ENCODE measurements around the gene MUC2.

Gene MUC2

GRCh38 chr11:1050581-1051355, 23.9 kb upstream of the MUC2 start:
- peak; percentile 28 to 46 for DNase-seq (ENCODE audit: low read depth in 2 of 2, low spot score in 1 of 2)

GRCh38 chr11:1051356-1052132, 23.1 kb upstream of the MUC2 start:
- DNase-seq (ENCODE audit: low read depth in 2 of 2, low spot score in 1 of 2), result no peak

DNA sequence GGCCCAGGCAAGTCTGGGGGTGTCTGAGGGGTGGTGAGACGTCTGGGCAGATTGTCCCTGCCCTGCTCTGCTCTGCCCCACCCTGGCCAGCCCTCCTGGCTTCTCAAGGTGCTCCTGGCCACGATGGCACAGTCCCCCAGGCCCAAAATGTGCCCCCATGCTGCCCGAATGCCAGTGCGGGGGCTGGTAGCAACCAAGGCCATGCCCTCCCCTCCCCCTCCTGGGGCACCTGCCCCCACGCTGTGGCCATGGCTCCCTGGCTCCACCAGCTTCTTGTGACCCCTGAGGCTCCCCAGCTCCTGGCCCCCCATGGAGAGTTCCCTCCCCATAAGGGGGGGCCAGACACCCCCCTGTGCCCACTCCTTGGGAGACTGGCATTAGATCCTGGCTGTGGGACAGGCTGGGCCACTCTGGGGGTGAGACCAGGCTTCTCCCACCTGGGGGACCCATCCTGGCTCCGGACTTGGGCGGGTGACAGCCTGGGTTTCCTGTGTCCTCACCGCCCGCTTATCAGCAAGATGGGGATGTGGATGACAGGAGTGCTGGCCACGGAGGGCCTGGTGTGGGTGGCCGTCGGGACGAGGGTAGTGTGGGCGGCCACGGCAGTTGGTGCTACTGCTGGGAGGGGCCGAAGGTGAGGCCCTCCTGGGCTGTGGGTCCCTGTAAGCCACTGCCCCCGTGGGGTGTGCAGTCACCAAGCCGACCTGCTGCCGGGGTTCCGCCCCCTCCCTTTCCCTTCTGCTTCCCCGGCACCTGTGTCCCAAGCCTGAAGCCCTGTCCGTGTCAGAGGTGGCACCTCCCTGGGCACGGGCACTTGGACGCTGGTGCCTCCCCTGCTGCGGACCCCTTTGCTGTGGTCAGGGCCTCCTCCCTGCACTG, 22.3 kb upstream of the MUC2 start:
- DNase-seq (ENCODE audit: low read depth in 2 of 2, low spot score in 1 of 2), result no peak

- DNase-seq (ENCODE audit: low read depth in 2 of 2, low spot score in 1 of 2), result no peak
Observed at GRCh38 chr11:1053121-1053901, 21.4 kb upstream of the MUC2 start.

GRCh38 chr11:1054143-1055108, 20.2 kb upstream of the MUC2 start:
- no peak for DNase-seq (ENCODE audit: low read depth in 2 of 2, low spot score in 1 of 2)

DNA sequence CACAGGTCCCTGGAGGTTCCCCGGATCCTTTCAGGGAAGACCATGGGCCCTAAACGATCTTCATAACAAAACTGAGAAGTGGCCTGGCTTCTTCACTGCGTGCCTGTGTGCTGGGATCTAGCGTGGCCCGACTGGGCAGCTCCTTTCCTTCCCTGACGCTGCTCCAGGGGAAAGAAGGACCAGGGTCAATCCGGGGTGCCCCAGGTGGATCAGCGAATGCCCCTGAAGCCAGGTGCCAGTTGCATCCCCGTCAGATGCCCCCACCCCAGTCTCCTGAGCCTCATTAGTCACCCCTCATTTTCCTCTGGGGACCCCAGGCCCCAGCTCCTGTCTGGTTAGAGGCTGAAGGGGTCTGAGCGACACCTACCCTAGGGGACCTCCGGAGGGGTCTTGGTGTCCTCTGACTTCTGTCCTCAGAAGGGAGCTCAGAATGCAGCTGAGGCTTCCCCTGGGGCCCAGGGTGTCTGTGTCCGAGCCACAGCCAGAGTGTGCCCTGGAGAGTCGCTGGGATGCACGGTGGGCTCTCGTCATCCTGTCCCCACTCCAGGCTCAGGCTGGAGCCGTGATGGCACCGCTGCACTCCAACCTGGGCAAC, 19.5 kb upstream of the MUC2 start:
- DNase-seq (ENCODE audit: low read depth in 2 of 2, low spot score in 1 of 2), result no peak

- DNase-seq (ENCODE audit: low read depth in 2 of 2, low spot score in 1 of 2), result no peak
Observed at GRCh38 chr11:1055990-1056771, 18.5 kb upstream of the MUC2 start.

DNA sequence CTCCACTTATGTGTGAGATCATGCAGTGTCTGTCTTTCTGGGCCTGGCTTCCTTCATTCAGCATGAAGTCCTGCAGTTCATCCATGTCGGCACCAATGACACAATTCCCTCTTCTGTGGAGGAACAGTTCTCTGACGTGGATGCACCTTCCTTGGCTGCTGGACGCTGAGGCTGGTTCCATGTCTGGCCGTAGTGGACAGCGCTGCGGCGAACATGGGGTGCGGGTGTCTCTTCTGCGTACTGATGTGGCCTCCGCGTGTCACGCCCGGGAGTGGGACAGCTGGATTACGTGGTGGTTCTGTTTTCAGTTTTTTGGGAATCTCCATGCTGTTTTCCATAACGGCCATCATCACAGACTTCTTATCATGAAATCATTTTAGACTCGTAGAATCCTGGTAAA, 16.9 kb upstream of the MUC2 start:
- no peak for DNase-seq (ENCODE audit: low read depth in 2 of 2, low spot score in 1 of 2)

- no peak for DNase-seq (ENCODE audit: low read depth in 2 of 2, low spot score in 1 of 2)
Observed at GRCh38 chr11:1059759-1060158, 14.9 kb upstream of the MUC2 start.

DNA sequence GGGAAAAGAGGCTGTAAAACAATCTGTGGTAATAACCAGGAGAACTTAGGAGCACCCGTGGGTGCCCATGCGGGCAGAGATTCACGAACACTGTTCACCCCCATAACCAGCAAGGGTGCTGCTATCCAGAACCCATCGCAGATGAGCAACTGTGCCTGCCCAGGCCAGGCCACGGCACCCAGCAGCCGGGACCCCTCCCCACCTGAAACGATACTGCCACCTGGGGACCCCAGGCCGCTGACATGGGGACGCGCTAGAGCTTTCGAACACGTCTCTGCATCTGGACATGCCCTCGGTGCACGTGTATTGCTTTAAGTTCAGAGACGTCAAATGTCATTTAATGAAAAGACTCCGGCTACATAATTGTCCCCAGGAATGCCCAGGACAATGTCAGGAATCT, 14.3 kb upstream of the MUC2 start:
- no peak for DNase-seq (ENCODE audit: low read depth in 2 of 2, low spot score in 1 of 2)

DNA sequence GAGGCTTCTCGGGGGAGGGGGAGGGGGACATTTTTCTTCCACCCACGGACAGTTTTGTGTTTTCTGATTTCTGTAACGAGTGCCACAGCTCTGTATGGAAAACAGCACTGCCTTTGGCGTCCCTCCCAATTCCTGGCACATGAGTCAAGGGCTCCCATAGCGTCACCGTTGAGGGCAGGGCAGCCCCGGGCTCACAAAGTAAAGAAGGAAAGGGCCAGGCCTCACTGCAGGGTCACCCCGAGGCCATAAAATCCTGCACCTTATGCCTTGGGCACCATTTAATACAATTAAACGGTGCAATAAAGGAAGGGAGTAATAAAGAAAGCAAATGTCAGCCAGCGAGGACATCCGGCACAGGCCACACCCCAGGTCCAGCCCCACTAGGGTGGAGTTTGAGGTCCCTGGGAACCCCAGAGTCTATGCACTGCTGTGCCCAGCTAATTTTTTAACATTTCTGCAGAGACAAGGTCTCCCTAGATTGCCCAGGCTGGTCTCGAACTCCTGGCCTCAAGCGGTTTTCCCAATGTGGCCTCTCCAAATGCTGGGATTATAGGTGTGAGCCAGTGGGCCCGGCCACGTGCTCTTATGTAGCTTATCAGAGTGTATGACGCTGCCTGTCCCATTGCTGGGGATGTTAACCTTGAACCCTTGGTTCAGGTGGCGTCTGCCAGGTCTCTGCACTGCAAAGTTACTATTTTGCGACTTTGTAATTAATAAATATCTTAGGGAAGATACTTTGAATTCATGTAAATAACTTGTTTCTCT, 13.6 kb upstream of the MUC2 start:
- DNase-seq (ENCODE audit: low read depth in 2 of 2, low spot score in 1 of 2), result no peak

DNA sequence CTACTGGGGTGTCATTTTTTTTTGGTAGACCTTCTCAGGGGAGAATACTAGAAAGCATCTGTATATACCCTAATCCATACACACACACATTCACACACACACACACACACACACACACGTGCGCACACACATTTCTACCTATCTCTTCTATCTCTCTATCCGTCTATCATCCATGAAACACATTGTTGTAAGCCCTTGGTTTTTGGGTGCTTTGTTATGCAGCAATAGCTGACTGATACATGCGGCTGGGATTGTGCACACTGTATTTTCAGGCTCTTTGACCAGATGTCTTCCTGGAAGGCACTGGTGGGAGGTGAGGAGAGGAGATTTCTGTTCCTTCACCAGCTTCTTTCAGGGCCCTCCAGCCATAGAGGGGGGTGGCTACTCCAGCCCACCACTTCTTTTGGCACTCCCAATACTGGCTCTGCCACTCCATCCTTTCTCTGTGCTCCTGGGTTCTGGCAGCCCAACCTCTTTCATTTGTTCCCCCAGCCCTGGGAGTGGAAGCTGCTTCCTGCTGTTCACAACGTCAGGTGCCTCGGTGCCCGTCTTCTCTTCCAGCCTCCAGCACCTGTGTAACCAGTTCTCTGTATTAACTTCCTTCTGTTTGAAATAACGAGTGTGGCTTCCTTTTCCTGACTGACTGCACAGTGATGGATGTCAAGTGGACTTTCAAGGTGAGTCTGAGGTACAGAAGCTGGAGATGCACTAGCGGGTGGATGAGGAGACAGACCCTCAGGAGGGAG, 12.4 kb upstream of the MUC2 start:
- DNase-seq (ENCODE audit: low read depth in 2 of 2, low spot score in 1 of 2), result no peak

- no peak for DNase-seq (ENCODE audit: low read depth in 2 of 2, low spot score in 1 of 2)
Observed at GRCh38 chr11:1064167-1064566, 10.5 kb upstream of the MUC2 start.

DNA sequence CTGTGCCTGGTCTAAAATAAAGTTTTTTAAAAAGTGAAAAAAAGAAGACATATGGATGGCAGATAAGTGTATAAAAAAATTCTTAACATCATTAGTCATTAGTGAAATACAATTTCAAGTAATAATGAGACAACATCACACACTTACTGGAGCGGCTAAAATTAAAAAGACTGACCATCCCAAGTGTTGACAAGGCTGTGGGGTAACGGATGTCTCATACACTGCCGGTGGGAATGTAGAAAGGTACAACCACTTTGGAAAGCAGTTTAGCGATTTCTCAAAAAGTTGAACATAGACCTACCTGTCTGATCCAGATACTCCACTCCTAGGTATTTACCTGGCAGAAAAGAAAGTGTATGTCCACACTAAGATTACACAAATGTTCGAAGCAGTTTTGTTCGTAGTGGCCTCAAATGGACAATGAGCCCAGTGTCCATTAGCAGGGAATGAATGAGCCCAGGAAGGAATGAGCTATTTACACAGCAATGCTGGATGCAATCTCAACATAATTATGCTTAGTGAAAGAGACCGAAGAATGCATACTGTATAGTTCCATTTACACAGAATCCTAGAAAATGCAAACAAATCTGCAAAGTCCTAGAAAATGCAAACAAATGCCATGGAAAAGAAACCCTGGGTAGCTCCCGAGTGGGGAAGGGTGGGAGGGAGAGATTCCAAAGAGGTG, 6.7 kb upstream of the MUC2 start:
- DNase-seq (ENCODE audit: low read depth in 2 of 2, low spot score in 1 of 2), result no peak

- DNase-seq (ENCODE audit: low read depth in 2 of 2, low spot score in 1 of 2), result no peak
Observed at GRCh38 chr11:1069740-1070139, 4.9 kb upstream of the MUC2 start.
